ENCODE measurements around the gene IGF2. TPM values are rescaled to one million over a fixed set of nuclear protein-coding genes. Genes with fewer than 3 reads are reported as not detected.

Gene IGF2
- total and polyA plus RNA-seq, 2 of the 8 experiments (the other 6 are each of a cell fraction or from before 2014, with no cell fraction given), result 0.74 to 1.5 TPM

- TF ChIP-seq CHD7 (IDR thresholded peaks at IDR 0.05; ENCODE audit: insufficient replicate concordance, low read length), result no peak
- TF ChIP-seq SP4 (IDR thresholded peaks at IDR 0.05; ENCODE audit: low read length), result no peak
- TF ChIP-seq YY1 (IDR thresholded peaks at IDR 0.05; ENCODE audit: low read depth, low read length), result no peak
- TF ChIP-seq SIX5 (IDR thresholded peaks at IDR 0.05; ENCODE audit: low read depth, low read length), result no peak
- TF ChIP-seq SAP30 (IDR thresholded peaks at IDR 0.05; ENCODE audit: insufficient read depth, insufficient replicate concordance, low read length), result no peak
- no peak for TF ChIP-seq TCF12 (IDR thresholded peaks at IDR 0.05; ENCODE audit: low read depth, low read length)
Observed at GRCh38 chr11:2158296-2158737, 19.1 kb upstream of the IGF2 start (continued).

All from H1 (cell line).